22Rv1 (cell line): Measurements from ENCODE around the gene KRT14.

Experiments
- CTCF ChIP-seq: fragments of 450-650 bp; IDR thresholded peaks from 2 replicates; pipeline ENCODE4 v1.5.1; 2017; ENCODE audit warnings: mild to moderate bottlenecking
- ZFX ChIP-seq: fragments of 450-650 bp; IDR thresholded peaks from 2 replicates; pipeline ENCODE4 v1.6.1; 2017; ENCODE audit warnings: antibody characterized with exemption, borderline replicate concordance

- TF ChIP-seq CTCF (no peak), ZFX (no peak)
Measured at GRCh38 chr17:41578971-41579370, 7.7 kb downstream of the KRT14 start.
